Mesendoderm (in vitro differentiated cells): ENCODE results near the gene SLC23A2.
"Not testable (repeated sequence)": the region's sequence is repeated elsewhere in the genome, so short reads cannot be mapped to it uniquely, and the experiment has no call there.

Experiments used
- DNase-seq: peaks from one replicate; pipeline ENCODE4 v3.0.0; 2013
- H2AK5ac ChIP-seq: 2 replicates; pipeline ENCODE4 v1.6.1; 2013; ENCODE audit warnings: low read length, inconsistent platforms
- H2BK120ac ChIP-seq: 2 replicates; pipeline ENCODE4 v1.6.1; 2013; ENCODE audit warnings: low read depth, mild to moderate bottlenecking, low read length, moderate library complexity, mixed read lengths
- H2BK15ac ChIP-seq: replicated peaks from 2 replicates; pipeline ENCODE4 v1.6.1; 2013; ENCODE audit warnings: low read depth, mild to moderate bottlenecking, moderate library complexity
- H2BK5ac ChIP-seq: 2 replicates; pipeline ENCODE4 v1.6.1; 2013; ENCODE audit warnings: low read length, inconsistent platforms
- H3K18ac ChIP-seq: 2 replicates; pipeline ENCODE4 v1.6.1; 2013; ENCODE audit warnings: mild to moderate bottlenecking, low read length, mixed read lengths
- H3K23ac ChIP-seq: one replicate; pipeline ENCODE4 v1.6.1; 2013; ENCODE audit warnings: low read length
- H3K27ac ChIP-seq: 2 replicates; pipeline ENCODE4 v1.5.1; 2013; ENCODE audit warnings: low read depth, mild to moderate bottlenecking, inconsistent platforms, low read length, moderate library complexity
- H3K27me3 ChIP-seq: 2 replicates; pipeline ENCODE4 v1.6.1; 2013; ENCODE audit warnings: low read length, control low read depth, mild to moderate bottlenecking, inconsistent platforms; ENCODE audit not compliant: insufficient read depth, poor library complexity
- H3K36me3 ChIP-seq: 2 replicates; pipeline ENCODE4 v1.6.1; 2013; ENCODE audit warnings: low read length, inconsistent platforms; ENCODE audit not compliant: control insufficient read depth, insufficient read depth
- H3K4ac ChIP-seq: one replicate; pipeline ENCODE4 v1.6.1; 2013; ENCODE audit warnings: low read depth, mild to moderate bottlenecking, low read length, moderate library complexity
- H3K4me1 ChIP-seq: 2 replicates; pipeline ENCODE4 v1.6.1; 2013; ENCODE audit warnings: low read depth, low read length, inconsistent platforms; ENCODE audit not compliant: control insufficient read depth
- H3K4me2 ChIP-seq: 2 replicates; pipeline ENCODE4 v1.6.1; 2013; ENCODE audit warnings: low read length
- H3K4me3 ChIP-seq: 2 replicates; pipeline ENCODE4 v1.5.1; 2013; ENCODE audit warnings: mild to moderate bottlenecking, low read length
- H3K56ac ChIP-seq: one replicate; pipeline ENCODE4 v1.6.1; 2013; ENCODE audit warnings: low read length
- H3K79me1 ChIP-seq: 2 replicates; pipeline ENCODE4 v1.6.1; 2013; ENCODE audit warnings: low read length, inconsistent platforms
- H3K79me2 ChIP-seq: 2 replicates; pipeline ENCODE4 v1.6.1; 2013; ENCODE audit warnings: mild to moderate bottlenecking, low read length; ENCODE audit not compliant: control insufficient read depth, insufficient read depth
- H3K9ac ChIP-seq: 2 replicates; pipeline ENCODE4 v1.6.1; 2013; ENCODE audit warnings: low read length, inconsistent platforms
- H4K5ac ChIP-seq: one replicate; pipeline ENCODE4 v1.6.1; 2013; ENCODE audit warnings: low read length
- H4K8ac ChIP-seq: one replicate; pipeline ENCODE4 v1.6.1; 2013; ENCODE audit warnings: low read depth, mild to moderate bottlenecking, control low read depth, low read length, moderate library complexity
- WGBS: extraction: QIAGEN DNeasy Blood & Tissue Kit; methylation state at CpG from one replicate; pipeline ENCODE4 v1.1.7; 2013; ENCODE audit warnings: low lambda C conversion rate, missing lambda C conversion rate; ENCODE audit not compliant: insufficient coverage; ENCODE audit errors: extremely low coverage; 5-methylcytosine and 5-hydroxymethylcytosine counted together

Gene SLC23A2

GRCh38 chr20:5004825-5005224 lies 3.5 kb upstream of the SLC23A2 start:
- H3K56ac ChIP-seq, H3K79me1 ChIP-seq, H3K9ac ChIP-seq, H3K4me1 ChIP-seq, H2AK5ac ChIP-seq, H2BK15ac ChIP-seq, H3K23ac ChIP-seq, DNase-seq, H2BK5ac ChIP-seq, H3K18ac ChIP-seq, H3K4ac ChIP-seq, H3K79me2 ChIP-seq, H3K4me2 ChIP-seq, H3K27me3 ChIP-seq, H3K27ac ChIP-seq, H3K36me3 ChIP-seq, H4K8ac ChIP-seq, H3K4me3 ChIP-seq, H2BK120ac ChIP-seq, H4K5ac ChIP-seq: not testable (repeated sequence)
- WGBS, result no CpG with 5 or more reads among the region's 8 CpGs

- H3K27me3 ChIP-seq, result peaks cover 2% of the 10 kb centered on the region
- H3K56ac ChIP-seq, result no peak overlapping the region
- no peak overlapping the region for H2BK5ac ChIP-seq
- WGBS, result no CpG with 5 or more reads among the region's 3 CpGs
- H3K4me2 ChIP-seq, result no peak overlapping the region
- H3K23ac ChIP-seq, result no peak overlapping the region
- no peak overlapping the region for H3K9ac ChIP-seq
- no peaks in the 10 kb centered on the region for H3K36me3 ChIP-seq
- no peaks in the 10 kb centered on the region for H3K79me1 ChIP-seq
- no peak overlapping the region for H2BK120ac ChIP-seq
- no peaks in the 10 kb centered on the region for H3K79me2 ChIP-seq
- H3K18ac ChIP-seq, result no peak overlapping the region
- DNase-seq, result no peak
- no peak overlapping the region for H2AK5ac ChIP-seq
- H4K5ac ChIP-seq, result no peak overlapping the region
- no peak overlapping the region for H4K8ac ChIP-seq
- no peak overlapping the region for H3K27ac ChIP-seq
- H3K4me3 ChIP-seq, result no peak overlapping the region
- H2BK15ac ChIP-seq, result no peak overlapping the region
- no peaks in the 10 kb centered on the region for H3K4me1 ChIP-seq
- no peak overlapping the region for H3K4ac ChIP-seq
Measured at GRCh38 chr20:5003626-5004025, 2.3 kb upstream of the SLC23A2 start.

- Histone ChIP-seq H3K4me3 (no peak overlapping the region), H3K27ac (no peak overlapping the region), H2BK120ac (no peak overlapping the region), H4K8ac (no peak overlapping the region), H3K4ac (no peak overlapping the region), H3K23ac (no peak overlapping the region), H3K4me1 (no peaks in the 10 kb centered on the region), H3K9ac (no peak overlapping the region), H3K18ac (no peak overlapping the region), H3K36me3 (no peaks in the 10 kb centered on the region), H3K4me2 (peak overlapping the region; percentile 73), H2BK5ac (no peak overlapping the region), H4K5ac (no peak overlapping the region), H3K79me1 (peaks cover 3% of the 10 kb centered on the region), H3K56ac (no peak overlapping the region), H3K27me3 (peaks cover 2% of the 10 kb centered on the region), H2BK15ac (no peak overlapping the region), H2AK5ac (no peak overlapping the region), H3K79me2 (peaks cover 1% of the 10 kb centered on the region)
- no CpG with 5 or more reads among the region's 5 CpGs for WGBS
- DNase-seq, result peak; percentile 57
Measured at GRCh38 chr20:5002077-5002413, 735 bp upstream of the SLC23A2 start.

GRCh38 chr20:5000263-5001173 lies 792 bp downstream of the SLC23A2 start:
- peaks cover 2% of the 10 kb centered on the region for H3K27me3 ChIP-seq
- H3K36me3 ChIP-seq, result no peaks in the 10 kb centered on the region
- H2BK15ac ChIP-seq, result no peak overlapping the region
- no peaks in the 10 kb centered on the region for H3K4me1 ChIP-seq
- no peak overlapping the region for H2BK120ac ChIP-seq
- peak overlapping the region; percentile 46 for H3K4me3 ChIP-seq
- peak overlapping the region; percentile 78 for H3K4me2 ChIP-seq
- H3K79me1 ChIP-seq, result peaks cover 4% of the 10 kb centered on the region
- H4K5ac ChIP-seq, result no peak overlapping the region
- H3K56ac ChIP-seq, result peak overlapping the region; percentile 70
- no peak overlapping the region for H2AK5ac ChIP-seq
- no peak overlapping the region for H4K8ac ChIP-seq
- H3K9ac ChIP-seq, result peak overlapping the region; percentile 68
- H3K4ac ChIP-seq, result no peak overlapping the region
- H3K23ac ChIP-seq, result peak overlapping the region; percentile 6
- no peak overlapping the region for H2BK5ac ChIP-seq
- WGBS, result no CpG with 5 or more reads among the region's 53 CpGs
- H3K27ac ChIP-seq, result no peak overlapping the region
- peak overlapping the region; percentile 78 for H3K18ac ChIP-seq
- H3K79me2 ChIP-seq, result peaks cover 1% of the 10 kb centered on the region
- DNase-seq, result peak; percentile 27

- Histone ChIP-seq H3K9ac (no peak overlapping the region), H3K18ac (no peak overlapping the region), H3K4me1 (no peaks in the 10 kb centered on the region), H3K27me3 (peaks cover 2% of the 10 kb centered on the region), H3K4me3 (no peak overlapping the region), H3K79me1 (peaks cover 4% of the 10 kb centered on the region), H3K36me3 (no peaks in the 10 kb centered on the region), H2BK5ac (no peak overlapping the region), H4K5ac (no peak overlapping the region), H2BK15ac (no peak overlapping the region), H2BK120ac (no peak overlapping the region), H3K4ac (no peak overlapping the region), H2AK5ac (no peak overlapping the region), H3K27ac (no peak overlapping the region), H3K23ac (no peak overlapping the region), H3K4me2 (no peak overlapping the region), H3K56ac (no peak overlapping the region), H4K8ac (no peak overlapping the region), H3K79me2 (peaks cover 1% of the 10 kb centered on the region)
- DNase-seq, result no peak
- WGBS, result no CpG with 5 or more reads among the region's 1 CpG
Measured at GRCh38 chr20:4999788-5000187, 1.5 kb downstream of the SLC23A2 start.
